Uterus (tissue), 4 donors: ENCODE measurements around the gene SMTN. TPM values are rescaled to one million over a fixed set of nuclear protein-coding genes. Genes with fewer than 3 reads are reported as not detected.

ENCODE experiments used
- DNase-seq, 2 donors: peaks; one replicate each; pipeline ENCODE4 v3.0.0-alpha.2; 2019 to 2020
- H3K27ac ChIP-seq, 2 donors: fragments of 200-600 bp; sonication (generic); 1 replicate in 1 of 2; 2 replicates in 1 of 2; pipeline ENCODE4 v1.5.1; 2016 to 2018
- H3K27me3 ChIP-seq, 2 donors: fragments of 200-600 bp; sonication (generic); one replicate each; pipeline ENCODE4 v1.5.1; 2018 to 2019; ENCODE audit warnings: control low read depth in 1 of 2
- H3K36me3 ChIP-seq, 2 donors: fragments of 200-600 bp; sonication (generic); one replicate each; pipeline ENCODE4 v1.5.1; 2019; ENCODE audit warnings: control low read depth in 1 of 2
- H3K4me1 ChIP-seq, 2 donors: fragments of 200-600 bp; sonication (generic); one replicate each; pipeline ENCODE4 v1.5.1; 2018 to 2019; ENCODE audit warnings: control low read depth in 1 of 2
- H3K4me3 ChIP-seq, 2 donors: fragments of 200-600 bp; sonication (generic); 1 replicate in 1 of 2; 2 replicates in 1 of 2; pipeline ENCODE4 v1.5.1; 2018 to 2019; ENCODE audit warnings: mild to moderate bottlenecking in 1 of 2
- H3K9me3 ChIP-seq, 2 donors: fragments of 200-600 bp; sonication (generic); one replicate each; pipeline ENCODE4 v1.5.1; 2019; ENCODE audit warnings: control low read depth in 1 of 2
- POLR2A ChIP-seq, 2 donors: fragments of 450-650 bp; IDR thresholded peaks; one replicate each; pipeline ENCODE4 v1.6.1; 2016; ENCODE audit warnings: antibody characterized with exemption in 2 of 2, mild to moderate bottlenecking in 1 of 2, moderate library complexity in 1 of 2
- intact Hi-C: fragments of 100-400 bp; cut with DNase I; formaldehyde crosslinking; loops from one replicate; pipeline ENCODE4 v1.15.1; 2023; ENCODE audit warnings: low total_unique reads
- total RNA-seq, 4 donors: library from RNA; depleted of rRNA in 3 of 4; stranded (reverse); fragments of >200 nt in 3 of 4; gene quantifications; one replicate each; pipeline versions ENCODE4 v1.1.0 to v1.2.4, GENCODE V29; 2014 to 2023
- TF ChIP-seq, protein P1 (sequence below), 4 experiments: fragments of 200-600 bp in 2 of 4; fragments of 450-650 bp in 2 of 4; sonication (generic) in 2 of 4; IDR thresholded peaks; one replicate each; pipeline ENCODE4 v1.5.1; 2016 to 2019; ENCODE audit warnings: antibody characterized with exemption in 4 of 4, mild to moderate bottlenecking in 2 of 4, moderate library complexity in 1 of 4
- donor health status: DM: yes; HTN: yes; CAD: no.

SMTN gene
- total RNA-seq, 4 donors from 2014 or later, result 182 to 647 (median 274) TPM

DNA sequence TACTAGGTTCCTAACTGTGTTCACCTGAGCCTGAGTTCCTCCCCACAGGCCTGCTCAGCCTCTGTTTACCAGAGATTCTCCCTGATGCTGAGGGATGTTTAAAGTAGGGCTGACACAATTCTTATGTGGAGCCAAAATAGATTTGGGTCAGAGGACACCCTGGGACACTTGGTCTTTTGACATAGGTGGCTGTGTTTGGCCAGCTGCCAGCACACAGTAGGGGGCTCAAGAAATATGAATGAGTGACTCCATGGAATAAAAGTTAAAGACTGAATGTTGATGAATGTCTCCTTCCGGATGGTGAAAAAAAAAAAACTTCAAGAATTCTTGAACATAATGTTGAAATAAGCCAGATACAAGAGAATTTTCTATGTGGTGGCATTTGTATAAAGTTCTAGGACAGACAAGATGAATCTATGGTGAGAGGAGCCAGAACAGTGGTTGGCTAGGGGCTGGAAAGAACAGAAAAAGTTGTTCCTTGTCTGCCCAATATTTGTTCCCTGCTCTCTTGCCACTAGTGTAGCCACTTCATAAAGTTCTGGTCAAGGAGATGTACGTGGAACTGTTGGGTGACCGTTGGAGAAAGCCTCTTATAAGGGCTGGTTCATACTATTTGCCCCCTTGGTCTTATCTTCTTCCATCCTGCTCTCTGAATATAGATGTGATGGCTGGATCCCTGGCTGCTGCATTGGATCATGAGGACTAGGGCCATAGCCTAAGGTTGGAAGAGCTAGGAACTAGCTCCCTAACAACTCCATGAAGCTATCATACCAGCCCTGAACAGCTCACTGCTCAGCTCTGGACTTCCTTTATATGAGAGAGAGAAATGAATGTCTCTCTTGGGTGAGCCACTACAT is 40.3 kb upstream of the SMTN start:
- no peak overlapping the region for H3K4me3 ChIP-seq
- TF ChIP-seq, protein P1, sequence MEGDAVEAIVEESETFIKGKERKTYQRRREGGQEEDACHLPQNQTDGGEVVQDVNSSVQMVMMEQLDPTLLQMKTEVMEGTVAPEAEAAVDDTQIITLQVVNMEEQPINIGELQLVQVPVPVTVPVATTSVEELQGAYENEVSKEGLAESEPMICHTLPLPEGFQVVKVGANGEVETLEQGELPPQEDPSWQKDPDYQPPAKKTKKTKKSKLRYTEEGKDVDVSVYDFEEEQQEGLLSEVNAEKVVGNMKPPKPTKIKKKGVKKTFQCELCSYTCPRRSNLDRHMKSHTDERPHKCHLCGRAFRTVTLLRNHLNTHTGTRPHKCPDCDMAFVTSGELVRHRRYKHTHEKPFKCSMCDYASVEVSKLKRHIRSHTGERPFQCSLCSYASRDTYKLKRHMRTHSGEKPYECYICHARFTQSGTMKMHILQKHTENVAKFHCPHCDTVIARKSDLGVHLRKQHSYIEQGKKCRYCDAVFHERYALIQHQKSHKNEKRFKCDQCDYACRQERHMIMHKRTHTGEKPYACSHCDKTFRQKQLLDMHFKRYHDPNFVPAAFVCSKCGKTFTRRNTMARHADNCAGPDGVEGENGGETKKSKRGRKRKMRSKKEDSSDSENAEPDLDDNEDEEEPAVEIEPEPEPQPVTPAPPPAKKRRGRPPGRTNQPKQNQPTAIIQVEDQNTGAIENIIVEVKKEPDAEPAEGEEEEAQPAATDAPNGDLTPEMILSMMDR (IDR thresholded peaks at IDR 0.05), result no peak
- TF ChIP-seq POLR2A (IDR thresholded peaks at IDR 0.05), result no peak
- H3K27ac ChIP-seq, result peak overlapping the region; percentile 90 to 97
- no peaks in the 10 kb centered on the region for H3K27me3 ChIP-seq
- intact Hi-C loops, result no loop called here
- H3K9me3 ChIP-seq, result no peaks in the 10 kb centered on the region
- peak in 1 of 2 donors; percentile 39 for DNase-seq
- H3K36me3 ChIP-seq, result no peaks in the 10 kb centered on the region
- H3K4me1 ChIP-seq, result peaks cover 27 to 31% of the 10 kb centered on the region in 2 donors

DNA sequence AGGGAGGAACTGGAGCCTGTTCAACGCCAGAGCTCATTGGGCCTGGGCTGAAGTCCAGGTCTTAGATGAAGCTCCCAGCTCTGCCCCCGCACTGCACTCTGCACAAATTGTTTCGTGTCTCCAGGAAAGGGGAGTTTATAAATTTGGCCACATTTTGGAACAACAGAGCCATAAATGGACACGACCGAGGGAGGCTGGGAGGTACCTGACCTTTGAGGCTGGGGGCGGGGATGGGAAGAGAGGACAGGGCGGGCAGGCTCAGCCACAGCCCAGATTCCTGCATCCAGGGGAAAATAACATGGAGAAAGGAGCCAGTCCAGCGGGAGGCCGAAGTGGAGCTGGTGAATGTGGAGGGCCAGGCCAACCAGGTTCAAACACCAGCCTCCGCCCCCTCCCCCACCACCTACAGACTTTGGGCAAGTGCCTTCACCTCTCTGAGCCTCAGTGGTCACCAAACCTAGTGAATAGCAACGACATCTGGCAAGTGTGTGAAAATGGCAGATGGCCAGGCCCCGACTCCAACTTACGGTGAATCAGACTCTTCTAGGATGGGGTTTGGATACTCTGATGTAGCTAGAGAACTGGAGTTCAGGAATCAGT is 36.8 kb upstream of the SMTN start:
- intact Hi-C loops, result no loop called here
- Histone ChIP-seq H3K9me3 (no peaks in the 10 kb centered on the region), H3K27me3 (no peaks in the 10 kb centered on the region), H3K36me3 (no peaks in the 10 kb centered on the region), H3K27ac (peak overlapping the region; percentile 90 to 97), H3K4me1 (peaks cover 12 to 22% of the 10 kb centered on the region in 2 donors), H3K4me3 (no peak overlapping the region)
- TF ChIP-seq POLR2A (IDR thresholded peaks at IDR 0.05), result peak; percentile 27 to 44
- TF ChIP-seq, protein P1 (IDR thresholded peaks at IDR 0.05), result no peak
- peak; percentile 89 to 96 for DNase-seq

DNA sequence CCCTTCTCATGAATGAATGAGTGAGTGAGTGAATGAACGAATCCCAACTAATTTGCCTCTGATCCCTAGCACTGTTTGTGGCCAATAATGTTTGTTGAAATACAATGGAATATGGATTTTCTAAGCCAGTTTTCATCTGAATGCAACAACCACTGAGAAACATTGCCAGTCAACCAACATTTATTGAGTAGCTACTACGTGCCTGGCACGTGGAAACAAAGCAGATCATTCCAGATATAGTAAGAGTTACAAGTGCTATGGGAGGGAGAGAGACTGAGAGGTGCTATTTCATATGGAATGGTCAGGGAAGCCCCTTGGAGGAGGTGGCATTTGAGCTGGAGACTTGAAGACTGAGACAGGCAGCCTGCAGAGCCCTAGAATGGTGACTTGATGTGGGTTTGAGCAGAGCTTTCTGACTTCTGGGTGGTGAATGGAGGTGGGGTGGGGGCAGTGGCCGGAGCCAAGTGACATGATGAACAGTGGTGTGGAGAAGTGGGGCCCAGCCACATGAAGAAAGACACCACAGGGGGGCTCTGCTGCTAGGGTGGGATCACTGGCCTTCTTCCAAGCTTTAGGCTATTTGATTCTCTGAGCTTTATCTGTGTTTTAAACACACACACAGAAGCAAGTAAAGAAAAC is 35.1 kb upstream of the SMTN start:
- no peaks in the 10 kb centered on the region for H3K9me3 ChIP-seq
- TF ChIP-seq, protein P1 (IDR thresholded peaks at IDR 0.05), result no peak
- no peak for TF ChIP-seq POLR2A (IDR thresholded peaks at IDR 0.05)
- no peaks in the 10 kb centered on the region for H3K36me3 ChIP-seq
- intact Hi-C loops, result no loop called here
- peak overlapping the region; percentile 90 to 97 for H3K27ac ChIP-seq
- no peaks in the 10 kb centered on the region for H3K27me3 ChIP-seq
- no peak overlapping the region for H3K4me3 ChIP-seq
- DNase-seq, result no peak
- peaks cover 12 to 14% of the 10 kb centered on the region in 2 donors for H3K4me1 ChIP-seq

DNA sequence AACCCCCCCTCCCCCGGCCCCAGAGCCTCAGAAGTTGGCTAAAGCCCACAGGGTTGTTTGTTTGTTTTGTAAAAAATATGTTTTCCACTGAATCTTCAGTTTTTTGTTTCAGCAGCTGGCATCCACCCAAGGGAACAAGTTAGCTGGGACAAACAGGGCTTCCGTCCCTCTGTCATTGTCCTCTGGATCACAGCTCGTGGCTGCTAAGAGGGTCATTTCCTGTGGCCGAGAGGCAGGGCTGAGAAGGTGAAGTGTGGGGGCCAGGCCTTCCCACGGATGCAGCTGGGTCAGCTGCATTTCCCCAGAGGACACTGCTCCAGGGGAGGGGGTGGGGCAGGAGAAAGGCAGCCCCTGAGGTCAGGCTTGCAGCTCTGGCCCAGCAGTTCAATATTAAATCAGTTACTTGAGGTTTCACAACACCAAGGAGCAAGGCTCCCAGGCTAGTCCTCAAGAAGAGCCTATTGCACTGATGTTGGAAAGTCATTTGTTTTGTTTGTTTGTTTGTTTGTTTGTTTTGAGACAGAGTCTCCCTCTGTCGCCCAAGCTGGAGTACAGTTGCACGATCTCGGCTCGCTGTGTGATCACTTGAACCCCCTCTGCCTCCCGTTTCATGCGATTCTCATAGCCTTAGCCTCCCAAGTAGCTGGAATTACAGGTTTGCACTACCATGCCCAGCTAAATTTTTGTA is 34.4 kb upstream of the SMTN start:
- Histone ChIP-seq H3K27me3 (no peaks in the 10 kb centered on the region), H3K4me1 (peaks cover 12 to 14% of the 10 kb centered on the region in 2 donors), H3K4me3 (no peak overlapping the region), H3K9me3 (no peaks in the 10 kb centered on the region), H3K27ac (peak overlapping the region; percentile 90 to 97), H3K36me3 (no peaks in the 10 kb centered on the region)
- DNase-seq, result peak; percentile 67 to 83
- TF ChIP-seq, protein P1 (IDR thresholded peaks at IDR 0.05), result peak in 1 of 4 experiments; percentile 10
- TF ChIP-seq POLR2A (IDR thresholded peaks at IDR 0.05), result no peak
- intact Hi-C loops, result no loop called here
